GM23248 (cell line): Measurements from ENCODE around the gene ZBTB48. TPM values are rescaled to one million over a fixed set of nuclear protein-coding genes. Genes with fewer than 3 reads are reported as not detected.

Source experiments
- DNase-seq: peaks from one replicate; pipeline ENCODE4 v3.0.0-alpha.2; 2015
- H2AFZ ChIP-seq: fragments of 200-600 bp; sonication (generic); 2 replicates; pipeline ENCODE4 v1.6.1; 2016; ENCODE audit warnings: antibody characterized with exemption
- H3F3A ChIP-seq: fragments of 200-600 bp; sonication (generic); 2 replicates; pipeline ENCODE4 v1.6.1; 2016; ENCODE audit warnings: mild to moderate bottlenecking, antibody characterized with exemption, mixed run types; ENCODE audit not compliant: insufficient read depth
- H3K27ac ChIP-seq: fragments of 200-600 bp; sonication (generic); 2 replicates; pipeline ENCODE4 v1.5.1; 2016; ENCODE audit warnings: mild to moderate bottlenecking
- H3K27me3 ChIP-seq: fragments of 200-600 bp; sonication (generic); replicated peaks from 2 replicates; pipeline ENCODE4 v1.6.1; 2016; ENCODE audit warnings: mild to moderate bottlenecking; ENCODE audit not compliant: insufficient read depth
- H3K36me3 ChIP-seq: fragments of 200-600 bp; sonication (generic); 2 replicates; pipeline ENCODE4 v1.6.1; 2016; ENCODE audit warnings: low read depth, mild to moderate bottlenecking
- H3K4me1 ChIP-seq: fragments of 200-600 bp; sonication (generic); 2 replicates; pipeline ENCODE4 v1.6.1; 2016; ENCODE audit warnings: mild to moderate bottlenecking; ENCODE audit not compliant: insufficient read depth
- H3K4me2 ChIP-seq: fragments of 200-600 bp; sonication (generic); one replicate; pipeline ENCODE4 v1.6.1; 2016; ENCODE audit warnings: mild to moderate bottlenecking; ENCODE audit not compliant: unreplicated experiment
- H3K4me3 ChIP-seq: fragments of 200-600 bp; sonication (generic); 2 replicates; pipeline ENCODE4 v1.5.1; 2016; ENCODE audit warnings: mild to moderate bottlenecking
- H3K79me2 ChIP-seq: fragments of 200-600 bp; sonication (generic); 2 replicates; pipeline ENCODE4 v1.6.1; 2016; ENCODE audit warnings: mild to moderate bottlenecking; ENCODE audit not compliant: insufficient read depth
- H3K9ac ChIP-seq: fragments of 200-600 bp; sonication (generic); 2 replicates; pipeline ENCODE4 v1.6.1; 2016; ENCODE audit warnings: mild to moderate bottlenecking
- H3K9me2 ChIP-seq: fragments of 200-600 bp; sonication (generic); 2 replicates; pipeline ENCODE4 v1.6.1; 2016; ENCODE audit warnings: mixed run types, mild to moderate bottlenecking, moderate library complexity; ENCODE audit not compliant: insufficient read depth
- H3K9me3 ChIP-seq: fragments of 200-600 bp; sonication (generic); one replicate; pipeline ENCODE4 v1.6.1; 2017; ENCODE audit warnings: low read depth
- H4K20me1 ChIP-seq: fragments of 200-600 bp; sonication (generic); 2 replicates; pipeline ENCODE4 v1.6.0; 2016; ENCODE audit not compliant: insufficient read depth
- EZH2 ChIP-seq: fragments of 200-600 bp; sonication (generic); IDR thresholded peaks from 2 replicates; pipeline ENCODE4 v1.6.1; 2018; ENCODE audit warnings: antibody characterized with exemption, mild to moderate bottlenecking; ENCODE audit not compliant: insufficient read depth, poor library complexity, severe bottlenecking
- EZH2phosphoT487 ChIP-seq: fragments of 200-600 bp; sonication (generic); IDR thresholded peaks from 2 replicates; pipeline ENCODE4 v1.6.1; 2018; ENCODE audit warnings: antibody characterized with exemption, moderate library complexity, mild to moderate bottlenecking, low read depth; ENCODE audit not compliant: insufficient read depth
- WGBS, 2 experiments: methylation state at CpG; one replicate each; pipeline ENCODE4 v1.1.6; 2015 to 2017; ENCODE audit warnings: low lambda C conversion rate in 2 of 2, low coverage in 1 of 2; ENCODE audit errors: missing lambda C conversion rate in 2 of 2; 5-methylcytosine and 5-hydroxymethylcytosine counted together
- in situ Hi-C: fragments of 300-500 bp; cut with MboI; formaldehyde crosslinking; loops from 2 replicates; pipeline ENCODE4 v1.15.0; 2020
- polyA plus RNA-seq: library from polyadenylated mRNA; unstranded; fragments of >200 nt; fragmentation: Nextera tagmentation; extraction: Ambion mirVana; gene quantifications from 2 replicates; pipeline ENCODE4 v1.2.1, GENCODE V29; 2016
- total RNA-seq: library from RNA; depleted of rRNA; stranded (reverse); fragments of >200 nt; shearing (Covaris generic); gene quantifications from 2 replicates; pipeline ENCODE4 v1.2.3, GENCODE V29; 2014

The ZBTB48 gene
- total and polyA plus RNA-seq, 2 experiments from 2014 or later = 15.4 to 16.4 TPM

DNA sequence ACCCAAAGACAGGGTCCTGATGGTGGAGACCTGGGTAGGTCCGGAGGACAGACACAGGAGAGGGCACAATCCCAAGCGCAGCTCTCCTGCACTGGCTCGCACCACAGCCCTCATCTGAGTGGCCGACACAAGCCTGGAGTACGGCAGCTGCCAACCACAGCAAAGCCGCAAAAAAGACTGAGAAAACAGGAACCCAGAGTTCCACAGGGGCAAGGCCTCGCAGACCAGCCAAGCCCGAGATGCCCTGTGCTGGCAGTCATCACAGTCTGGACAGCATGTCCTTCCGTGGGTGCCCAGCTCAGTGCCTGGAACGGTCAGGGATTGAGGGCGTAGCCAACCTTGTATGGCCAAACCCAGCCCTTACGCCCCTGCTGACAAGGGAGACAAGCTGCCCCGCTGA lies 11.4 kb downstream of the ZBTB48 start:
- WGBS, 2 experiments = 88 to 89% methylated on average over 13 of the region's 13 CpGs
- Histone ChIP-seq H2AFZ (no peak overlapping the region), H3F3A (peaks cover 23% of the 10 kb centered on the region), H3K9ac (no peak overlapping the region), H4K20me1 (no peaks in the 10 kb centered on the region), H3K4me2 (no peak overlapping the region), H3K9me2 (no peaks in the 10 kb centered on the region), H3K27ac (no peak overlapping the region), H3K79me2 (peaks cover 49% of the 10 kb centered on the region), H3K27me3 (no peaks in the 10 kb centered on the region), H3K9me3 (no peaks in the 10 kb centered on the region), H3K36me3 (peaks cover 29% of the 10 kb centered on the region), H3K4me1 (no peaks in the 10 kb centered on the region), H3K4me3 (no peak overlapping the region)
- no peak for TF ChIP-seq EZH2
- TF ChIP-seq EZH2phosphoT487 = no peak
- no peak for DNase-seq
- in situ Hi-C loops = no loop called here

DNA sequence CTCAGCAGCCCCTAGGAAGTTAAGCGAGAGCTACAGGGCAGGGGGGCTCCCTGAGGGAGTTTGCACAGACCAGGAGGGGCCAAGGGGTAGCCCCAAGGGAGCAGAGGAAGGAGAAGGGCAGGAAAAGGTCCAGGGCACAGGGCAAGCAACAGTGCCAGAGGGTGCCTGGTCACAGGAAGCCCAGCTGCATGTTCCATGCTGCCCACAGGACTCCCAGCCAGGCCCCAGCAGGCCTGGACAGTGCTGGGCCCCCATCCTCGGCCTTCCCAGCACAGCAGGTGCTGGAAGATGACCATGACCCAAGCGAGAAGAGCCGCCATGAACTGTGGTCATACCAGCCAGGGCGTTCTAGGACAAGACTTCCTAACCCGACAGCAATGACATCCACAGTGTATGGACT lies 11.8 kb downstream of the ZBTB48 start:
- Histone ChIP-seq H3F3A (peaks cover 23% of the 10 kb centered on the region), H2AFZ (no peak overlapping the region), H3K36me3 (peaks cover 33% of the 10 kb centered on the region), H3K9me2 (no peaks in the 10 kb centered on the region), H3K4me2 (no peak overlapping the region), H3K79me2 (peaks cover 53% of the 10 kb centered on the region), H3K27ac (no peak overlapping the region), H3K27me3 (no peaks in the 10 kb centered on the region), H3K4me3 (no peak overlapping the region), H3K9ac (no peak overlapping the region), H3K4me1 (no peaks in the 10 kb centered on the region), H3K9me3 (no peaks in the 10 kb centered on the region), H4K20me1 (no peaks in the 10 kb centered on the region)
- DNase-seq = no peak
- 82 to 86% methylated on average over 6 of the region's 6 CpGs for WGBS, 2 experiments
- TF ChIP-seq EZH2 (no peak), EZH2phosphoT487 (no peak)
- in situ Hi-C loops = no loop called here

DNA sequence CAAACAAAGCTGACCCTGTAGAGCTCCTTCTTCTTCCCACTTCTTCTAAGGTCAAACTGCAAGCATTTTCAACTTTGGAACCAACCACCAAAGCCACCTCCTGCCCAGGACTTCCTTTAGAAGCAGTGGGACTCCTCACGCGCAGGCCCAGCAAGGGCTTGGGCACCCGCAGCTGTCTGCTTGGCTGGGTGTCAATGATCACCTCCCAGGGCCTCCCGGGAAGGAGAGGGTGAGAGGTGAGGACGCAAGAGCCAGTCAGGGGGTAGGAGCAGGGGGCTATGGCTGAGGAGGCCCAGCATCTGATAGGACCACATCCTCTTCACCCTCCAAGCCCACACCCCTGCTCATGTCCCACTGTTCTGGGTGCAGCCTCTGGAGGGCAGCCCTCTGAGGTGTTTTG lies 12.6 kb downstream of the ZBTB48 start:
- Histone ChIP-seq H3K27ac (no peak overlapping the region), H3K79me2 (peaks cover 61% of the 10 kb centered on the region), H3K9ac (no peak overlapping the region), H4K20me1 (no peaks in the 10 kb centered on the region), H3F3A (peaks cover 23% of the 10 kb centered on the region), H3K4me3 (no peak overlapping the region), H3K36me3 (peaks cover 39% of the 10 kb centered on the region), H3K9me3 (no peaks in the 10 kb centered on the region), H3K9me2 (no peaks in the 10 kb centered on the region), H3K4me2 (no peak overlapping the region), H2AFZ (no peak overlapping the region), H3K27me3 (no peaks in the 10 kb centered on the region), H3K4me1 (no peaks in the 10 kb centered on the region)
- no peak for TF ChIP-seq EZH2
- TF ChIP-seq EZH2phosphoT487 = no peak
- no peak for DNase-seq
- 61 to 67% methylated on average over 5 of the region's 5 CpGs for WGBS, 2 experiments
- in situ Hi-C loops = no loop called here

DNA sequence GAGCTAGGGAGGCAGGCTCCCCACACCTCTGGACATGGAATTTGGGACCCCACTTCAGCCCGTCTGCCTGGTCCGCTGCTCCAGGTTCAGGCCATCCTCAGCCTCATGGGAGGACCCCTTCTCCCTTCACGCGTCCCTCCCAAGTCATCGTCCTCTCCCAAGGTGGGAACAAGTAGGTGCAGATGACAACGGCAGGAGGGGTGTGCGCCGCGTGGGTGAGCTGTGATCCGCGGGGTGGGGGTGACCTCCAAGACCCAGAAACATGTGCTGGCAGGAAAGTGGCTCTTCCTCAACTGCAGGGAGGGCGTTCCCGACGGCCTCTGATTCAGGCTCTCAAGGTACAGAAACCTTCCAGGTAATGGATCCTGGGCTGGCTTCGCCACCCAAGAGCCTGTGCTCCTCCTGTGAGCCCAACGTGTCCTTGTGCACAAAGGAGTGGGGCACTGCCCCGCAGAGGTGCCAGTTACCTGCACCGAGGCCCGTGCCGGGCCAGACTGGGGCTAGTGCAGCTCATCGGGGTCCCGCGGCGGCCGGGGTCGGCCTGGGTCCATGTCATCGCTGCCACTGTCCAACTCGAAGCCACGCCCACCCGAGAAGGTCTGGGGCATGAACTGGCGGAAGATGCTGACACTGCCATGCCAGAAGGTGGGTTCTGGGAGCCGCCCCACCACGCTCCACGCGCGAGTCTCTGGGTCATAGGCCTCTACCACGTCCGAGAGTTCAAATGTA lies 13.2 kb downstream of the ZBTB48 start:
- peaks cover 39% of the 10 kb centered on the region for H3K36me3 ChIP-seq
- H2AFZ ChIP-seq = no peak overlapping the region
- no peak for DNase-seq
- H3K9me3 ChIP-seq = no peaks in the 10 kb centered on the region
- no peaks in the 10 kb centered on the region for H3K27me3 ChIP-seq
- H3K27ac ChIP-seq = no peak overlapping the region
- H3F3A ChIP-seq = peaks cover 23% of the 10 kb centered on the region
- no peaks in the 10 kb centered on the region for H3K9me2 ChIP-seq
- H3K4me2 ChIP-seq = no peak overlapping the region
- H3K79me2 ChIP-seq = peaks cover 67% of the 10 kb centered on the region
- TF ChIP-seq EZH2phosphoT487 (no peak), EZH2 (no peak)
- H3K4me3 ChIP-seq = no peak overlapping the region
- no peaks in the 10 kb centered on the region for H4K20me1 ChIP-seq
- H3K4me1 ChIP-seq = no peaks in the 10 kb centered on the region
- in situ Hi-C loops = no loop called here
- H3K9ac ChIP-seq = no peak overlapping the region
- 96 to 97% methylated on average over 36 to 38 of the region's 38 CpGs for WGBS, 2 experiments

DNA sequence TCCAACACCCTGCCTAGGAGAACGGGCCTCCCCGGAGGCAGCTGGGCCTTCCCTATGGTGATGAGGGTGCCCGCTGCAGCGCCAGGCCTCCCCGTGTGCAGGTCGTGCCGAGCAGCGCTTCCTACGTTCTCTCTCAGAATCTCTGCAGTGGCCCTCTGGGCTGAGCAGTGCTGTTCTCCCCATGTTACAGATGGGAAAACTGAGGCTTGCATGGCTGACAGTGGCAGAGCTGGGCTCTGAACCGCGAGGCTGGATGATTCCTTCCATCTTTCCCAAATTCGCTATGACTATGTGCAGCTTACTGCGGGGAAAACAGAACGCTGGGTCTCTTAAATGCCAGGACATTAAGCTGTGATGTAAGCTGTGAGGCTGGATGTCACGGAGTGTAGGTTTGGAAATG lies 14.0 kb downstream of the ZBTB48 start:
- Histone ChIP-seq H4K20me1 (no peaks in the 10 kb centered on the region), H3K4me1 (no peaks in the 10 kb centered on the region), H3K9me2 (no peaks in the 10 kb centered on the region), H3K36me3 (peaks cover 39% of the 10 kb centered on the region), H3K4me2 (no peak overlapping the region), H3K4me3 (no peak overlapping the region), H3F3A (peaks cover 22% of the 10 kb centered on the region), H3K9ac (no peak overlapping the region), H3K27ac (no peak overlapping the region), H2AFZ (no peak overlapping the region), H3K79me2 (peaks cover 75% of the 10 kb centered on the region), H3K27me3 (no peaks in the 10 kb centered on the region), H3K9me3 (no peaks in the 10 kb centered on the region)
- no peak for DNase-seq
- in situ Hi-C loops = no loop called here
- WGBS, 2 experiments = 91 to 93% methylated on average over 15 of the region's 15 CpGs
- TF ChIP-seq EZH2 (no peak), EZH2phosphoT487 (no peak)
